Erythroblast (primary cell): ENCODE measurements around the gene COL6A2.

Source experiments
- GATA1 ChIP-seq: IDR thresholded peaks from 2 replicates; pipeline ENCODE4 v1.6.1; 2011; ENCODE audit warnings: low read depth, mild to moderate bottlenecking, control low read depth, low read length, moderate library complexity
- POLR2A ChIP-seq: IDR thresholded peaks from 2 replicates; pipeline ENCODE4 v1.6.1; 2011; ENCODE audit warnings: mild to moderate bottlenecking, low read length

DNA sequence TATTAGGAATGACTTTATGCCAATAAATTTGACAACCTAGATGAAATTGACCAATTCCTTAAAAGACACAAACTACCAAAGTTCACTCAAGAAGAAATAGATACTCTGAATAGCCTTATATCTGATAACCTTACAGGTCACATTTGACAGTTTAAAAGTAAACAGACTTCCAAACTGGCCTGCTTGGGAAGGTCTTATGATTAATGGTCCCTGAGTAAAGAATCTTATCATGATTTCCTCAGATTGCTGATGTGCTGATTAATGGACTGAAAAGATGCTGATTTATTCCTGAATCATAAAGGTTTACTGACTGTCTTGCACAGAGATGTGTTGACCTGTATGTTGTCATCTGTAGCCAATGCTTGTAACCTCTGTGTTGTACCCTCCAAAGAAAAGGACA is 67.2 kb downstream of the COL6A2 start:
- no peak for TF ChIP-seq POLR2A
- no peak for TF ChIP-seq GATA1
